Activated T-helper 2 cell treated with anti-CD3 and anti-CD28 coated beads, Interferon-gamma antibody, Interleukin-2, Interleukin-4, amounts not matched to agents 10 μg/mL and 5 μg/mL and 100 μg/mL, durations not matched to agents 14 hours and 24 hours and 36 hours (primary cell): ENCODE results near the gene SPDYE16. TPM values are rescaled to one million over a fixed set of nuclear protein-coding genes. Genes with fewer than 3 reads are reported as not detected.
"Not testable (repeated sequence)": the region's sequence is repeated elsewhere in the genome, so short reads cannot be mapped to it uniquely, and the experiment has no call there.

Experiments
- DNase-seq: peaks from one replicate; pipeline ENCODE4 v3.0.0; 2021; ENCODE audit warnings: low spot score
- H3K27ac Mint-ChIP-seq: one replicate; pipeline ENCODE4 v1.8.0; 2021; ENCODE audit warnings: mixed read lengths
- H3K27me3 Mint-ChIP-seq: one replicate; pipeline ENCODE4 v1.8.0; 2021; ENCODE audit warnings: low read depth, mixed read lengths
- H3K36me3 Mint-ChIP-seq: one replicate; pipeline ENCODE4 v1.8.0; 2021; ENCODE audit warnings: low read depth, mixed read lengths
- H3K4me1 Mint-ChIP-seq: one replicate; pipeline ENCODE4 v1.8.0; 2021; ENCODE audit warnings: low read depth, mixed read lengths
- H3K4me3 Mint-ChIP-seq: one replicate; pipeline ENCODE4 v1.8.0; 2021; ENCODE audit warnings: low read depth, mild to moderate bottlenecking, moderate library complexity, mixed read lengths
- H3K9me3 Mint-ChIP-seq: one replicate; pipeline ENCODE4 v1.8.0; 2021; ENCODE audit warnings: mixed read lengths
- intact Hi-C: fragments of 100-400 bp; cut with micrococcal nuclease; formaldehyde crosslinking; loops from one replicate; pipeline ENCODE4 v1.15.1; 2023
- total RNA-seq: library from RNA; stranded (reverse); gene quantifications from 2 replicates; pipeline ENCODE4 v1.2.3, GENCODE V29; 2022

Gene SPDYE16, protein sequence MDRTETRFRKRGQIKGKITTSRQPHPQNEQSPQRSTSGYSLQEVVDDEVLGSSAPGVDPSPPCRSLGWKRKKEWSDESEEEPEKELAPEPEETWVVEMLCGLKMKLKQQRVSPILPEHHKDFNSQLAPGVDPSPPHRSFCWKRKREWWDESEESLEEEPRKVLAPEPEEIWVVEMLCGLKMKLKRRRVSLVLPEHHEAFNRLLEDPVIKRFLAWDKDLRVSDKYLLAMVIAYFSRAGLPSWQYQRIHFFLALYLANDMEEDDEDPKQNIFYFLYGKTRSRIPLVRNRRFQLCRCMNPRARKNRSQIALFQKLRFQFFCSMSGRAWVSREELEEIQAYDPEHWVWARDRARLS
- total RNA-seq = 0.14 and 0.30 TPM in 2 replicates

GRCh38 chr7:76543197-76543596, at the start of gene SPDYE16:
TSS of gene SPDYE16 (minus strand) at chr7:76543297. CDS start at chr7:76541459, 1,838 bp downstream.
- H3K4me3 Mint-ChIP-seq, H3K27ac Mint-ChIP-seq, H3K4me1 Mint-ChIP-seq, H3K36me3 Mint-ChIP-seq, H3K9me3 Mint-ChIP-seq, intact Hi-C loops, DNase-seq, H3K27me3 Mint-ChIP-seq: not testable (repeated sequence)

DNA sequence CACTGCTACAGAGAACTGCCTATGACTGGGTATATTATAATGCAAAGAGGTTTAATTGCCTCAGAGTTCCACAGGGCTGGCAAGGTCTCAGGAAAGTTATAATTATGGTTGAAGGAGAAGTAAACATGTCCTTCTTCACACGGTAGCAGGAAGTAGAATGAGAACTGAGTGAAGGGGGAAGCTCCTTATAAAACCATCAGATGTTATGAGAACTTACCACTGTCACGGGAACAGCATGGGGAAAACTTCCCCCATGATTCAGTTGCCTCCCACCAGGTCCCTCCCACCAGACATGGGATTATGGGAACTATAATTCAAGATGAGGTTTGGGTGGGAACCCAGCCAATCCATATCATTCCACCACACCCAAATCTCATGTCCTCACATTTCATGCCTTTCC, 49.6 kb upstream of the SPDYE16 start:
- H3K27me3 Mint-ChIP-seq, intact Hi-C loops, H3K4me3 Mint-ChIP-seq, H3K27ac Mint-ChIP-seq, DNase-seq, H3K9me3 Mint-ChIP-seq: not testable (repeated sequence)
- Mint-ChIP-seq H3K36me3 (peaks cover 39% of the 10 kb centered on the region), H3K4me1 (peaks cover 44% of the 10 kb centered on the region)

DNA sequence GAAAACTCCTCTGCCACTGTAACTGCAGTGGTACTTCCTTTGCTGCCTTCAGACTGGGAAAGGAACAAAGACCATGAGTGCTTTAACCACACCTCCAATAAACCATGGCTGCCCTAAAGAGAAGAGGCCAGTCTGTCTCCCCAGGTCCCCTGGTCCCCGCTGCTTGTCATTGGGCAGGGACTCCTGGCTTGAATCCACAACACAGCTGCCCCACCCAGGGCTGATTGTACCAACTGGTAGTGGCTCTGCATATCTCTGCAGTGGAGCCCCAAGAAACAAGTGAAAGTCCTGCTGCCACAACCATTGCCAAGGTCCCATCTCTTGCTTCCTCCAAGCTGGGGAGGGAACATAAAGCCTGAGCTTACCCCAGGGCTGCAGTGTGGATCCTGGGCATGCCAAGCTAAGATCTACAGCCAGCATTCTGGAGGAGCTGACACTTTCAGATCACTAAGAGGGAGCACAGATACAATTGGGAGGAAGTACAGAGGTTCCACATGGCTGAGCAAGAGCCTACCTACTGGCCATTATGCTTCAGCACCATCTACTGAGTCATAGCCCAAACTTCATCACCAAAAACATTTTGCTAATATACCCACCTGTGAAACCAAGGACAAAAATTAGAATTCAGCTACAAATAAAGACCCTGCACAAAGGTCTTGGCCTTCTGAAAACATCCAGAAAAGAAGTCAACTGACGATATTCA, 48.7 kb upstream of the SPDYE16 start:
- intact Hi-C loops, H3K27me3 Mint-ChIP-seq, H3K9me3 Mint-ChIP-seq, H3K4me3 Mint-ChIP-seq, H3K27ac Mint-ChIP-seq, DNase-seq: not testable (repeated sequence)
- Mint-ChIP-seq H3K36me3 (peaks cover 39% of the 10 kb centered on the region), H3K4me1 (peaks cover 43% of the 10 kb centered on the region)

GRCh38 chr7:76591033-76591432, 47.9 kb upstream of the SPDYE16 start:
- H3K9me3 Mint-ChIP-seq, intact Hi-C loops: not testable (repeated sequence)
- peaks cover 40% of the 10 kb centered on the region for H3K4me1 Mint-ChIP-seq

GRCh38 chr7:76588586-76588985, 45.5 kb upstream of the SPDYE16 start:
- DNase-seq, H3K9me3 Mint-ChIP-seq, intact Hi-C loops, H3K27me3 Mint-ChIP-seq: not testable (repeated sequence)
- Mint-ChIP-seq H3K36me3 (peaks cover 33% of the 10 kb centered on the region), H3K27ac (peak overlapping the region; percentile 75), H3K4me3 (peak overlapping the region; percentile 39), H3K4me1 (peaks cover 42% of the 10 kb centered on the region)

More at GRCh38 chr7:76591033-76591432, 47.9 kb upstream of the SPDYE16 start:
- H3K27me3 Mint-ChIP-seq, H3K4me3 Mint-ChIP-seq, H3K27ac Mint-ChIP-seq, DNase-seq: not testable (repeated sequence)
- peaks cover 38% of the 10 kb centered on the region for H3K36me3 Mint-ChIP-seq

GRCh38 chr7:76586585-76587315, 43.7 kb upstream of the SPDYE16 start:
- H3K9me3 Mint-ChIP-seq, H3K4me3 Mint-ChIP-seq, DNase-seq, intact Hi-C loops, H3K27me3 Mint-ChIP-seq: not testable (repeated sequence)
- H3K4me1 Mint-ChIP-seq = peaks cover 49% of the 10 kb centered on the region
- peaks cover 24% of the 10 kb centered on the region for H3K36me3 Mint-ChIP-seq
- H3K27ac Mint-ChIP-seq = peak overlapping the region; percentile 47

- DNase-seq, H3K9me3 Mint-ChIP-seq, H3K27me3 Mint-ChIP-seq, intact Hi-C loops: not testable (repeated sequence)
- Mint-ChIP-seq H3K27ac (peak overlapping the region; percentile 78), H3K36me3 (peaks cover 18% of the 10 kb centered on the region), H3K4me3 (peak overlapping the region; percentile 51), H3K4me1 (peaks cover 43% of the 10 kb centered on the region)
These were observed 40.7 kb upstream of the SPDYE16 start for GRCh38 chr7:76583636-76584281.

DNA sequence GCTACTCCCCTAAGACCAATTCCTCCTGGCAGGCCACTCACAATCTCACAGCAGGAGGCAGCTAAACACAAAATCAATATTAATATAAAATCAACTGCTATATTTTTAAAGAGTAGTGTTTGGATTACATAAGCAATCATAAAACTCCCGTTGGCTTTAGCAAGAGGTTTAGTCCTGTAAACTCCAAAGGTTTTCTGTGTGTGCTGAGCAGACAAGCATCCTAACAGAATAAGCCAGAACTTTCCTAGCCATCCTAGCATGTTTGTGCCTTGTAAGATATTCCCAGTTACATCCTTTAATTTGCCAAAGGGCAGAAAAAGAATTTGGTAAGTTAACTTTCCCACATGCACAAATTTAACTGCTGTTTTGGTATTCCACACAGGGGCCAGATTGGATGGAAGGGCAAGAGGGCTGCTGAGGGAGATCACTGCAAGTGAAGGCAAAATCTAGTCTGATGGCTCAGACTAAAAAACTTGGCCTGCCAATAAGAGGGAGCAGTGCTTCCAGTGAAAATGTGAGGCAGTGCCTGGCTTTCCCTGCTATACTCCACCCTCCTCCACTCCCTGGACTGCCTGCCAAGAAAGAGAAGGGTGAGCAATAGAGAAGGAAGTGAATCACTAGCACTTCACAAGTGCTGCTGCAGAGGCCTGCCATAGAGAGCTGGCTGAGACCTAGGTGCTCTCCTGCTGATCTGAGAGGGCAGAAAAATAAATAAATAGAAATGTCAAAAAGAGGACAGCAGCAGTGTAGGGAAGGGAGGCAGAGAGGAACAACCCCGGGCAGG, 39.9 kb upstream of the SPDYE16 start:
- Mint-ChIP-seq H3K36me3 (peaks cover 14% of the 10 kb centered on the region), H3K27ac (peak overlapping the region; percentile 78), H3K4me1 (peaks cover 38% of the 10 kb centered on the region), H3K4me3 (peak overlapping the region; percentile 51)
- intact Hi-C loops, DNase-seq, H3K27me3 Mint-ChIP-seq, H3K9me3 Mint-ChIP-seq: not testable (repeated sequence)

DNA sequence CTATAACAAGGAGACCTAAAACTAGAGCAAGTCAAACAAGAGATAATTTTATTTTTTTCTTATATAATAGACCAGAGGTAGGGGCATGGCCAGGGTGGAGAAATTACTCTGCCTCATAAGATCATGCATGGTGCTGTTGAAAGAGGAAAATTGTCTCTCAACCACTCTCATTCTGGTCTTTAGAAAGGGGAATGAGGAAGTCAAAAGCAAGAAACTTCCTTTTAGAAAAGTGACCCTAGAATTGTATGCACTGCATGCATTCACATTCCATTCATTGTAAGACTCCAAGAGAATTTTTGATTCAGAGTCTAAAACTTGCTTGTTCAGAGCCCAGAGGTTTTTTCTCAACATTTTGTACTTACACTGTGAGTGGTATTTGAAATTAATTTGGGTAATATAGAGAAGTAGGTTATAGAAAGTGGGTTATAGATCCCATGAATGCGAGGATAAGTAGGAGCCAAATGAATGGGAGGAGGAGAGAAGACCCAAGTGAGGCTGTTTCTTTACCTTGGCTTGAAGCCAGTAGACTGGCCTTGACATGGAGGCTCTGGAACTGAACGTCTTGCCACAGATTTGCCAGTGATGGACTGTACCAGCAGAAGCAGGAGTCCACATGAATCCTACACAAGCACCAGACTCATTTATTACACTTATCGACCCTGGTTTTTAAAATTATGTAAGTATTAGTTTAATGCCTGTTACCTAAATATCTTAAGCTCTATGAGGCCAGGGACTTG, 33.0 kb upstream of the SPDYE16 start:
- H3K9me3 Mint-ChIP-seq, H3K27ac Mint-ChIP-seq, intact Hi-C loops, H3K4me3 Mint-ChIP-seq, DNase-seq, H3K27me3 Mint-ChIP-seq, H3K4me1 Mint-ChIP-seq: not testable (repeated sequence)
- peaks cover 11% of the 10 kb centered on the region for H3K36me3 Mint-ChIP-seq

DNA sequence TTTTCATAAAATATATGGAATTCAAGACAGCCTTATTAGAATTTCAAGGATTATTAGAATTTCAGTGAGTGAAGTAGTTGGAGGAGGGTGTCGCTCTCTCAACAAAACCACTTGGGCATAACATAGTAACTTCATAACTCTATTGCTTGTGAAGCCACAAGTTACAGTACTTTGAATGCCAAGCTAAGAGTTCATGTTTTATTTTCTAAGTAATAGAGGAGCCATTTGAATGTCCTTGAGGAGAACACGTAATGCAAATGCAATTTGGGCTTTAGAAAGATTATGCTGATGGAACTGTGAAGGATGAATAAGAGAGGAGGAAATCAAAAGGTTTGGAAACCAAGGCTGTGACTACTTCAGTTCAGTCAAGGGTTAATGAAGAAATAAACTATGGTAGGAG, 32.3 kb upstream of the SPDYE16 start:
- H3K4me1 Mint-ChIP-seq, H3K4me3 Mint-ChIP-seq, DNase-seq, H3K27ac Mint-ChIP-seq, H3K9me3 Mint-ChIP-seq, H3K27me3 Mint-ChIP-seq, intact Hi-C loops: not testable (repeated sequence)
- H3K36me3 Mint-ChIP-seq = peaks cover 13% of the 10 kb centered on the region

GRCh38 chr7:76572296-76572695, 29.2 kb upstream of the SPDYE16 start:
- H3K27me3 Mint-ChIP-seq, DNase-seq, H3K4me1 Mint-ChIP-seq, H3K4me3 Mint-ChIP-seq, intact Hi-C loops, H3K9me3 Mint-ChIP-seq, H3K27ac Mint-ChIP-seq: not testable (repeated sequence)
- H3K36me3 Mint-ChIP-seq = peaks cover 23% of the 10 kb centered on the region
